Stimulated activated naive CD8-positive, alpha-beta T cell treated with anti-CD3 and anti-CD28 coated beads, Interleukin-15, Interleukin-2, amounts not matched to agents 100 U/mL and 50 U/mL, for 24 hours (primary cell): Measurements from ENCODE around the gene SUCLG1.

Source experiments
- ATAC-seq: fragments of 150-1000 bp; cut with Tn5 transposase; one replicate; pipeline ENCODE4 v1.10.0; 2021
- DNase-seq: peaks from one replicate; pipeline ENCODE4 v3.0.0; 2021

The SUCLG1 gene

DNA sequence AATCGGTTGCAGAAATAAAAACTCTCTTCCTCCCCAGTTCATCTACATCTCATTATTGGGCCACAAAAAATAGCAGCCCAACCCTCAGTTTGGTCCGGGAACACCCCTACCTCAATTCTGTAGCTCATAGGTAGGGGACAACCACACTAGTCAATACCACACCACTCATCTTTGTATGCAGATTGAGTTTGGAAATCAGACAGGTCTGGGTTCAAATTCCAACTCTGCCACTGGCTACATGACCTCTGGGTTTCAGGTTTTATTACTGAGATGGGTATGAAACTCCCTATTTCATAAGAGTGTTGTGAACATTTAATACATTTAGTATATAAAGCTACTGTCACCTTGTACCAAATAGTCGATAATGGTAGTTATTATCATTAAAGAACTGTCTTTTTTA, 2.2 kb upstream of the SUCLG1 start:
- DNase-seq, result no peak
- no peak for ATAC-seq

DNA sequence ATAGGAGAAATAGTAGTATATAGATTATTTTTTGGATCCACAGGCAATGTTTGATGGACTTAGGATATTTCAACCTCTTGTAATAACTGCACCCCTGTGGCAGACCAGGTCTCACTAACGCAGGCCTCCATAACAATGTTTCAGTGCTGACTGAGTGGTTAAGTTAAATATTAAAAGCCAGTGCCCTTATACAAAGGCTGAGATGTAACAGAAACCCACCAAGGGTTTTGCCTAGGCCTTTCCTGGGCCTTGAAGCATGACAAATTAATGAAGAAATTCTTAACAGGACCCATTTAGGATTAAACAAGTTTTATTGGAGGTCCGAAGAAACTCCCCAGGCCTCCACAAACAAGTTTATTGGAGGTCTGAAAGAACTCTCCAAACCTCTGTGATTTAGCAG, 1.6 kb upstream of the SUCLG1 start:
- ATAC-seq (no peak), DNase-seq (no peak)

DNA sequence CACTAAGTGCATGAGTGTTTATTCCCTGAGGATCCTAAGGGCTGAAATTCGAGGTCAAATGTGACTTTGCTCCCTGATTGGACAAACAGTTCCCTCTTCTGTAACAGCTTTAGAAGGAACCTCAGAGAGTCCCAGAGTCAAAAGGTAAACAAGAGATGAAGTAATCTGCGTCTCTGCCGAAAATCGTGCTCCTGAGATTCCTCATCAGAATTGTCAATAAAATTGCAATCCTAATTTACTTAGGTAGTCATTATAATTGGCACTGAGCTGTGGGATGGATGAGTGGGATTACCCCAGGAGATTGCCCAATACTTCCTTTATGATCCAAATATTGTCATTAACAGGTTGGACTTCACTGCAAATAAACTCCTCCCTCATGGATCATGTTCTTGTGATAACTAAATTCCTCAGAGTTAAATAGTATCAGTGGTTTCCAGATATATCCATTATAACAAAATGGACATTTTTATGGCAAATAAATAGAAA, 907 bp upstream of the SUCLG1 start:
- no peak for DNase-seq
- ATAC-seq, result no peak

DNA sequence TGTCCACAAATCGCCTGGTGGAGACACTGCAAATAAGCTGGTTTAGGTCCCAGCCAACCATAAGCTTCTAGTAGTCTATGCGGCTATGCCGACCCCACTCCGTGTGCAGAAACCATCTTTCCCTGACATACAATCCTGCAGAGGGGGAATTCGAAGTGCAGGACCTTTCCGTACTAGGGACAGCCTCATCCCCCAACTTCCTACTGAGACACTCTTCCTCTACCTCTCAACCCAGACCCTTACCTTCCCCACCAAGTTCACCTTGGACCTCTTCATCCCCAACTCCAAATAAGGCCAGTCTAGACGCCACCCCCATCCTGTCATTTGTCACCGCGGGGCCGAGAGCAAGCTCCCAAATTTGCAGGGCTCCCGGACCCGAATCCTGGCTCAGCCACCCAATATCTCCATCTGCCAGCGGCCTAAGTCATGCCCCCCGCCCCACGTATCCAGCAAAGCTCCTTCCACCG, 496 bp downstream of the SUCLG1 start:
- peak; percentile 17 for ATAC-seq
- DNase-seq, result peak; percentile 28

DNA sequence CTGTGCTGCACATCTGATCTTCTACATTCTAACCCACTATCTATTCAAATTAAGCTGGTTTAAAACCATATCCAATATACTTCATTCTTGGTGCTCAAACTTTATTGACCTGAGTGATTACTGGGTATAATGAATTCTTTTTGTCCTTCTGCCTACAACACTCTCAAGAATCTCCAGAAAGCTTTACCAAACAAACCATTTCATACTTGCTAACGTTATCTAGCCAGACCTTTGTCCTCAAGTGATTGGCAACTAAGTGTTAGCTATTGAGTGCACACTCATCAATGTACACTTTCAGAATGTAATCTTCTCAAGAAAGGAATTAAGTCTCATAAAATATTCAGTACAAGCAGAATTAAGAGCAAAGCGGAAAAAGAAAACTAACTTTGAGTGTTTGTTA, 1.4 kb downstream of the SUCLG1 start:
- no peak for ATAC-seq
- DNase-seq, result no peak

DNA sequence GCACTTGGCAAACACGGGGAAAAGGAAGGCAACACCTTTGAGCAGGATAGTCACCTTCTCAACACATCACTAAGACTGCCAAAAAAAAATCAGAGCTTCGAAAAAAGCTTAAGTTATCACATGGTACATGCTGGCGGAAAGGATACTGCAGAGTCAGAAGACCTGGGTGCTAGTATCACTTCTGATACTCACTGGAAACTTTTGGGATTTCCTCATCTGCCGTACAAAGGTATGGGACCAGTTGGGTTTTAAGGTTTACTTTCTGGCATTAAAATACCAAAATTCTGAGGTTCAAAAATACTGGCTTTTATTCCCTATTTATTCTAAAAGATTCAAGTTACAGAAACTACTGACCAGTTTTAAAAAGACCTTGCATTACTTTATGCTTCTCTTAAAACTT, 2.9 kb downstream of the SUCLG1 start:
- no peak for ATAC-seq
- DNase-seq, result no peak

DNA sequence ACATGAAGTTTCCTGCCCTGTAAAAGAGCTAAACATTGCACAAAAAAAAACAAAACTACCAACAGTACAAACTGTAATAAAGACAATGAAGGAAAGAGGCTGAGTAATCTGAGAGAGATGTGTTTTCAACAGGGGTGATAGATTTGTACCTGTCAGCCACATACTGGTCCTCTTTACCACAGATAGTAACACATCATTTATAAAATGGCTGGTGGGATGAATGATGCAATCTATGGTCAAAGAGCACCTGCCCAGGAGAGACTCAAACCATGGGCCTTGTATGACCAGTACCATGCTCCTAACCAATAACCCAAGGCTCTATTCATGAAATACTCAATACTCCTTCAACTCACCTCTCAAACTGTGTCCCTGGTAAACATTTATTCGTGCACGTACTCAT, 4.5 kb downstream of the SUCLG1 start:
- ATAC-seq (no peak), DNase-seq (no peak)

DNA sequence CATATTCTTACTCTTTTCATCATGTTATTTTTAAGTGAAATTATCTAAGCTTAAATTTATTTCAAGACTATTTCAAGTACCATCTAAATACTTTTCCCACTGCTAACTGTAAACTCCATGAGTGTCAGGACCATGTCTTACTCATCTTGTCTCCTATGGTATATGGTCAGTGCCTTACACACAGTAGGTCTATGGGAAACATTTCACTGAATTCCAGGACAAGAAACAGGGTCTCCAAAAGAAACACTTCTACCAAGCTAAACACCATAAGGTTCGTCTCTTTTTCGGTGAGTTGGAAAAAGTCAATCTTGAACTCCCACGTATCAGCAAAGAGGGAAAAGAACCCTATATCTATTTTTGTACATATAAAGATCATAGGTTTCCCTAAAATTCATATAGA, 6.5 kb downstream of the SUCLG1 start:
- DNase-seq, result no peak
- ATAC-seq, result no peak

DNA sequence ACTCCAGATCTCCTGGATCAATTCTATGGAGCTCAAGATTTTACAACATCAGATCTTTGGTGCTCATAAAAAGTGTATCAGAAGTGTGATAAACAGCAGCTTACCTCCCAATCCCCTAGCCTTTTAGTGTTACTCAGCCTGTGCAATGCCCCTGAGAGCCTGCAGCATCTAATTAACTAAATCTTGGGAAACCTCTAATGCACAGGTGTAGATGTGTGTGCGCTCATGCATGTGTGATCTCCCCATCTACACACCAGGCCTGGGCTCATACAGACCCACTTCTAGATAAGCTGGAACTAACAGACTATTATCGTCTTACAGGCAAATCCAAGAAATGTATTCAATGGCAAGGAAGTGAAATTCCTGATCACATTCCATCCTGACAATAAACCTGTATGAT, 7.5 kb downstream of the SUCLG1 start:
- ATAC-seq (no peak), DNase-seq (no peak)

DNA sequence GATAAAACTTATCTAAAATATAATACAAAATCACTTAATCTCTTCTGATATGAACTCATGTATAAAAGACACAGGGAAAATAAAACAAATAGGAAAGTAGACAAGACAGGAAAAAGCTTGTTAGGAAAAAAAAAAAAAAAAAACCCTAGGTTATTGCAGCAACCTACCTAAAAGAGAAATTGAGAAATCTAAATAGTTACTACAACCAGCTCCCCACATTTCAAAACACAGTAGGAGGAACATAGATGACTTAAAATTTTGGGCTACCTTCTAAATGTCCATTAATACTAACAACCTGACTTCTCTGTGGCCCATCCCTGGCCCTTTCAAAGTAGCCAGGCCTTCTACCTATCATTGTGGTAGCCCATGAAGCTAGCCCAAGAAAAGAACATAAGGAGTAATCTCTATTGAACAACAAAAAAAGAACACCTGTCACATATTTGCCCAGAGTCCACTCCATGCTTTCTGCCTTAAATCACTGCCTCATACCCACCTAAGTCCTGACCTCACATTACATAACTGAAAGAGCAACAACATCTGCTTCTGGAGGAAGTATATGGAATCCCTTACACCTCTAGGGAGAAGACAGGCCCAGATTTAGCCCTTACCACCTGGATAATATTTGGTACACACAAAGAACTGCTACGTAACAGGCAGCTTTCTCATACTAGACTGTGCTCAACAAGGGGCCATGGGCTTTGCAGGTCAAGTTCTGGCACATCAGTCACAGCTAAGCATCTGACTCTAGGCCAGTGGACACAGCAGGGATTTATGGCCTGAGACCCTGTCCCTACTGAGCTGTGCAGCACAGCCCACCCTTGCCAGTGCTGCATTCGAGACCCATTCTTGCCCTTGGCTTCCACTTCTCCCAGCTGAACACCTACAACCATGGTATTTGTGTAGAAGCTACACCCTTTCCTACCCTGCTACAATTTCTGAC, 8.5 kb downstream of the SUCLG1 start:
- ATAC-seq (no peak), DNase-seq (no peak)

DNA sequence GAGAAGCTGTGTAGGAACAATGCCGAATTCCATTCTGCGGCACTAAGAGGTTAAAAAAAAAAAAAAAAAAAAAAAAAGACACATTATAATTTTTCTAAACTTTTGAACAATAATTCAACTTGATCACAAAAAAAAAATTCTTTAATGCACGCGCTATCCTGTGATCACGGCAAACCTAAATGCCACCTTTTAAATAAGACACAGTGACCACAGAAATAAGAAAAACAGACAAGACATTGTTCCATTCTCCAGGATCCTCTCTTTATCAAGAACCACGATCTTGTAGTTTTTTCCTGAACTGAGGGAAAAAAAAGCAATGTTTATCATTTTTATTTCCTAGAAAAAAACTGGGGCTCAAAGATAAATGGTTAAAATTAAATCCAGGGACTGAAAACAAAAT, 9.4 kb downstream of the SUCLG1 start:
- DNase-seq (no peak), ATAC-seq (no peak)

DNA sequence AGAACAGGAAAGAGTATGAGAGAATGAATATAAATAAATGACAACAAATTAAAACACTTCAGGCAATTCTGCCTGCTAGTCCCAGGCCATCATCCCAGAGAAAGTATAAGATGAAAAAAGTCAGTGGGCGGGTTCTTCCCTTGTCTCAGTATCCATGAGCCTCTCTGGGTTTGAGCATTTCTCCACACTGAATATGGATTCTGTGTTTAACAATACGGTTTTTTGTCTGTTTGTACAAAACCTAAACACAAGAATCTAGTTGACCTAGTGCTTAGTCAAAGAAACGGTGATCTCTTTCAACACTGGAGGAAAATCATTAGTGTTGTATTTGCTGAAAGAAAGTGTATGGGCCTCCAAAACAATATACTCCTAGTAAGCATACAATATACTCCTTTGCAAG, 10.0 kb downstream of the SUCLG1 start:
- ATAC-seq (no peak), DNase-seq (no peak)

DNA sequence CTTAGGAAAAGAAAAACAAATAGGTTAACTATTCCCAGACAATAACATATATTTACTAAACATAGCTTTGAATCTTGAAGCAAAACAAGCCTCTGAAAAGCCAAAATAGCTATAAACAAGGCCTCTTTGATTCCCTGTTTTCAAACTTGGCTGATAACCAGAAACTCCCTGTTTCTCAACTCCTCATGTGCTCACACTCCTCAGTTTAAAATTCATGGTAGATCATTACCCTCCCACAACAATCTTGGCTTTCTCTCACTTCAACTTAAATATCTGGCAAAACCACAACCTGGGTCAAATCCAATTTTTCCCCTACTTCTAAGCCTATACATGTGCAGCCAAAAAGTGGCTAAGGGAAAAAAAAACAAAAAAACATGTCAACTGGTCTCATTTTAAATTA, 15.6 kb downstream of the SUCLG1 start:
- DNase-seq, result no peak
- no peak for ATAC-seq

DNA sequence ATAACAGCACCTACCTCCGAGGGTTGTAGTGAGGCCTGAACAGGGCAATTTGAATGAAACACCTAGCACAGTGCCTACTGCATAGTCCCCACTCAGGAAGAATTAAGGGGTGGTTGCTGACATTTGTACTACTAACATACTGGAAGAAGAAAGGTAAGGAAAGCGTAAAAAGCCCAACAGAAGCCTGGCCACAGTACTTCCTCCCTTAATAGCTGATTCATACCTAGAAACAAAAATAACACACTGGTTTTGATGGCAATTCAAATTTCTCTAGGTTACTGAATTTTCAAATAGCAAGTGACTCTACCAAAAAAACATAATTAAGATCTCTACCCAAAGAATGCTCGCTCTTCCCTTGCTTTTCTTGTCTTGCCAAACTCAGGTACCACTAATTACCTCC, 16.2 kb downstream of the SUCLG1 start:
- no peak for ATAC-seq
- no peak for DNase-seq

DNA sequence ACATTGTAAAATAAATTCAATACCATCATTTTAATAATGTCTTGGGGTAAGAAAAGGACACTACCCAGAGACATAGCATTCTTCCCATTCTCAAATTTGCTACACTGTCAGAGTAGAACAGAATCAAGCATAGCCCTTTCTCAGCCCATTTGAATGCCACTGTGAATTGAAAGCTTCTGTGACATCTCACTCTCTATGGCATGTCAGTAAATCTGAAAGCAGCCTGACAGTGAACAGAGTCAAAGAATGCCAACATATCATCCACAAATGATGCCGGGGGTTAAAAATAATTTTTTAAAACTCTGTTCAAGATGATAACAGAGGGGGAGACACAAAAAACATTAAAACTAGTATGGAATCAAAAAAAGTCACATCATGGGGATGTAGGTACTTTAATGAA, 17.6 kb downstream of the SUCLG1 start:
- DNase-seq (no peak), ATAC-seq (no peak)

DNA sequence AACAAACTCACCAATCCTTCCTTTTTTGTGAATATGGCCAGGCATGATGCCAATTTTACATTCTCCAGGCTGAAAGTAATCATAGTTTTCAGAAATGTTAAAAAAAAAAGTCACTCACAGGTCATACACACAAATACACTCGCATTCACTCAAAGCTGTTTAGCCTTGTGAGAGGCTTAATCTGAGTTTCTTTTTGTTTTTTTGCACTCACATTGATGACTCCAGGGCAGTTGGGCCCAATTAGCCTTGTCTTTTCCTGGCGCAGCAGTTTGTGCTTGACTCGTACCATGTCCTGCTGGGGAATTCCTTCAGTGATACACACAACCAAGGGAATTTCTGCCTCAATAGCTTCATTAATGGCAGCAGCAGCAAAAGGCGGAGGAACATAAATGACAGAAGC, 18.0 kb downstream of the SUCLG1 start:
- ATAC-seq, result no peak
- DNase-seq, result no peak

DNA sequence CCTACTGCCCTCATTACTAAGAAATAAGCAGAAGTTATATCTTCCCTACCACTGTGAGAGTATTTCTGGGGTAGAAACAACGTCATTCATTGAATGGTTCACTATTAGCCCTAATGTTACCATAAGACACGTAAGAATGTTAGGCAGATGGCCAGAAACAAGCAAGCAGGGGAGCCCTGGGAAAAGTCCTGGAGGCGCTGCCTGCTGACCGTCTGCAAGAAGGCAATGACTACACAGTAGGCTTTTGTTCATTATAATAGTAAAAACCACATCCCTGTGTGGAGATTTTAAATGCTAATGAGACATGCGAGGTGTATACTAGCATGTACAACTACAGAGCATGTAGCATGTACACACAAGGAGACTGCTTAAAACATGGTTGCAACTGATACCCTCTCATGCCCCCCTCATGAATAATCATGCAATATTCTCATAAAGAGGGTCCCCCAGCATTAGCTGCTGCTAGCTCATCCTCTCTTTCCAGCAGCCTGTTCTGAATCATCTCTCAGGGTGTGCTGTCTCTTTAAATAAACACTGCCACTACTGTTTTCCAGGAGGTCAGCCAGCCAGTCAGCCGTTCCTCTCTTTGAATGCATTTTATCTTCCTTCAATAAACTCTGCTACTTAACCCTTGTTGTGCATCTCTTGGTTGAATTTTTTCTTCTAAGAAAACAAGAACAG, 23.6 kb downstream of the SUCLG1 start:
- DNase-seq (no peak), ATAC-seq (no peak)

DNA sequence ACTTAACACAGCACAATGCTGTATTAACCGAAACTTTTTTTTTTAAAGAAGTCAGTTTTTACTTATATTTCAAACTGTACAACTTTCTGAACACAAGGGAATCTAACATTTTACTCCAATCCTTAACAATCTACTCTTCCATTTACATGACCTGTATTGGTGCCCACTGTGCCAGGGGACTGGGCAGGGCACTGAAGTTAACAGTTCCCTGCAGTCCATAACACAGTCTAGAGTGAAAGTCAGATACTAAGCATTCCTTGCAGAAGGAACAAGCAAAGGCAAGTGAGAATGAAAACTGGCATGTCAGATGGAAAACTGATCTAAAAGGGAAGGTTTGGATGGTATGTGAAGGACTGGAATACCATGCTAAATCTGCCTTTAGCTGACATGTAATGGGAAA, 29.8 kb downstream of the SUCLG1 start:
- ATAC-seq, result no peak

DNA sequence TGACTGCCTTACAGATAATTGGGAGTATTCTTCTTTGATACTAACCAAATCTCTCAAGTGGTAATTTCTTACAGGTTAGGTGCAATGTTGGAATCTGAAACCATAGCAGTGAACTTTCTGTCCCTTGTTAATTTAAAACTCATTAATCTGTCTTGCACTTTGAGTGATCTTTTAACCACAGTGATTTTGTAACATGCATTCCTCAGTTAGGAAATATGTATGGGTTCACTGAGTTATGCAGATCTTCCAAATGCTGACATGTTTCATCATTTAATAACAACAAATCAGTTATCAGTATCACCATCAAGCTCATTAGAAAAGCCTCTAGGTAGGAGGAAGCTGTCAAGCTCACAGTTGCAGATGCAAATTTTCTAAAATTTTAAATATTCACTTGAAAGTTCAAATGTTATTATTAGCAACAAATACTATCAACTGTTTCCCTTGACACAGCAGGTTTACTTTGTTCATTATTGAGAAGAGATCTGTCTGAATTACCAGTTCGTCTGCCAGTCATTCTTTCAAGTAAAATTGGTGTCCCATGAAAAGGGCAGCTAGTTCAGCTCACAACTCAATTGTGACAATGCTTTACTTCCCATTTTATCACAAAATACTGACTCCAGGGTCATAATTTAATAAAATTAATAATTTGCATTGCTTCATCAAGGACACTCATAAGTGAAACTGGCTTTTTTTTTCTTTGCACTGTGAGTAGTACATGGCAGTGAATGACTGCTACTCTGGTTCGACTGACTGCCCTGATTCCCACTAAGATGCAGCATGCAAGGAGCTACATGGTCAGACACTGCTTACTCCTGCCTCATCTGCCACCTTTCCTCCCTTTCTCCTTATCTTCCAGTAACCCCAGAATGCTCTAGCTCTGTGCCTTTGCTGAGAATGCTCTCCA, 31.6 kb downstream of the SUCLG1 start:
- no peak for ATAC-seq
- DNase-seq, result no peak

More for the DNA sequence above, 29.8 kb downstream of the SUCLG1 start:
- DNase-seq, result no peak

DNA sequence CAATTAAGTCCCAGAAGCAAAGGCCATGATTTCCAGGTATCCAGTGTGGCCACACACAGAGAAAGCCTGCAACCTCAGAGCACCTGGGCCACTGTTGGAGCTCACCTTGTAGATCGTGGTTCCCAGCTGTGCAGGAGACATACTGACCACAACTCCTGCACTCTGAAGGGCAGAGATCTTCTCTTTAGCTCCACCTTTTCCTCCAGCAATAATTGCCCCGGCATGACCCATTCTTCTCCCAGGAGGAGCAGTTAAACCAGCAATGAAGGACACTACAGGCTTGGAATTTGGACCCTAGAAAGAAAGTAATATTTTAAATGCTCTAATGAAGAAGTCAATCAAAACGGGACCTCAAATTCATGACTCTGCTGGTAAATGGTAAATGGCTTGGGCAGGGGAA, 33.8 kb downstream of the SUCLG1 start:
- DNase-seq (no peak), ATAC-seq (no peak)

DNA sequence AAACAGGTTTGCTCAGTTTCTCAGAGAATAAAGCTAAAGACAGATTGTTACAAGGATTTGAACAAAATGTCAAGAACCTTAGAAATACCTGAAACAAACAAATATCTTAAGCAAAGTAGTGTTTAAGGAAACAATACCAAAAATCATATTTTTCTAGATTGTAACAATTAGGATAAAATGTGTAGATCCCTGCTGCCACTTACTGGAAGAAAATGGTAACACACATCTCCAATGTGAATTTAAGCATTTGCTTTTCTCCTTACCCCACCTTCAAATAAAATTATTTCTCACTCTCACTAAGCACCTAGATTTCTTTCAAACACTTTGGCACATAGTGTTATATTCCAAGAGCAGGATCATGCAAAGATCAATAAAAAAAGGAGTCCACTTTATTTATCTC, 34.9 kb downstream of the SUCLG1 start:
- no peak for ATAC-seq
- no peak for DNase-seq

DNA sequence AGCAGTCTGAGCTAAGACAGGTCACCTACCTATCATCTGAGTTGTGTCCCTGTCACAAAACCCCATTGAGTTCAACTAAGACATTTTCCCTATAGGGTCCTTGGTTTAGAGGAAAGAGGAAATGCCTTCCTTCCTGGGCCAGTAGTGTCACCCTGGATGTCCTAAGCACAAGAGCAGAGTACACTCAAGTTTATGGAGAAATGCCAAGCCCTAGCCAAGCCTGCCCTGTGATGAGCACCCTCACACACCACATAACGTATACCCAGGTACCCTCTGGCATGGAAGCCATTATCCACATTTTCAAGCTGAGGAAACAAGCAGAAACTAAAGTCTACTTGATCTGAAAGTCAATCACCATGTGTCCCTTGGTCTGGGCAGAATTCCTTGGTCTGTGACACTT, 37.3 kb downstream of the SUCLG1 start:
- DNase-seq (no peak), ATAC-seq (no peak)
